ENCODE measurements around the gene UBA3.

UBA3 gene

GRCh38 chr3:69088063-69088462 lies 7.9 kb upstream of the UBA3 start:
- DNase-seq (no peak), ATAC-seq (no peak)
- Mint-ChIP-seq H3K27ac (peak overlapping the region; percentile 81 to 87), H3K4me3 (peak overlapping the region; percentile 81 to 90), H3K27me3 (no peaks in the 10 kb centered on the region), H3K4me1 (peaks cover 69% of the 10 kb centered on the region), H3K9me3 (no peaks in the 10 kb centered on the region)

- ATAC-seq (no peak), DNase-seq (no peak)
- no peaks in the 10 kb centered on the region for H3K9me3 Mint-ChIP-seq
- no peaks in the 10 kb centered on the region for H3K27me3 Mint-ChIP-seq
- peak overlapping the region; percentile 69 to 90 for H3K4me3 Mint-ChIP-seq
- no peak overlapping the region for H3K27ac Mint-ChIP-seq
- H3K4me1 Mint-ChIP-seq: peaks cover 69% of the 10 kb centered on the region
These were observed 7.0 kb upstream of the UBA3 start for GRCh38 chr3:69087030-69087791.

- peak; percentile 40 for ATAC-seq
- no peaks in the 10 kb centered on the region for H3K9me3 Mint-ChIP-seq
- peak overlapping the region; percentile 96 to 97 for H3K27ac Mint-ChIP-seq
- DNase-seq: peak; percentile 68 to 83
- H3K4me3 Mint-ChIP-seq: peak overlapping the region; percentile 89 to 95
- peaks cover 69% of the 10 kb centered on the region for H3K4me1 Mint-ChIP-seq
- no peaks in the 10 kb centered on the region for H3K27me3 Mint-ChIP-seq
These were observed 5.9 kb upstream of the UBA3 start for GRCh38 chr3:69085833-69086722.

GRCh38 chr3:69085168-69085832 lies 5.1 kb upstream of the UBA3 start:
- no peak for ATAC-seq
- peak overlapping the region; percentile 89 to 95 for H3K4me3 Mint-ChIP-seq
- no peaks in the 10 kb centered on the region for H3K9me3 Mint-ChIP-seq
- H3K4me1 Mint-ChIP-seq: peaks cover 68% of the 10 kb centered on the region
- peak overlapping the region; percentile 96 to 97 for H3K27ac Mint-ChIP-seq
- DNase-seq: no peak
- no peaks in the 10 kb centered on the region for H3K27me3 Mint-ChIP-seq

- H3K27ac Mint-ChIP-seq: peak within 1 kb of the TSS; percentile 96 to 97
- ATAC-seq (peak; percentile 74), DNase-seq (peak; percentile 87 to 94)
- H3K4me1 Mint-ChIP-seq: peaks cover 60% of the 10 kb centered on the region
- H3K4me3 Mint-ChIP-seq: peak within 1 kb of the TSS; percentile 89 to 95
- H3K27me3 Mint-ChIP-seq: no peaks in the 10 kb centered on the region
- H3K9me3 Mint-ChIP-seq: no peaks in the 10 kb centered on the region
These were observed 4.4 kb upstream of the UBA3 start, which contains the start of gene ARL6IP5 for GRCh38 chr3:69084326-69085167. ARL6IP5 (plus strand) TSS chr3:69084937; CDS start chr3:69085048, 111 bp downstream.

- ATAC-seq (peak; percentile 81), DNase-seq (peak; percentile 63 to 83)
- H3K27me3 Mint-ChIP-seq: no peaks in the 10 kb centered on the region
These were observed 2.6 kb upstream of the UBA3 start for GRCh38 chr3:69082805-69083204.

GRCh38 chr3:69082361-69082760 lies 2.2 kb upstream of the UBA3 start:
- Mint-ChIP-seq H3K4me3 (peak overlapping the region; percentile 73 to 95), H3K4me1 (peaks cover 63% of the 10 kb centered on the region), H3K27ac (peak overlapping the region; percentile 96), H3K9me3 (no peaks in the 10 kb centered on the region), H3K27me3 (no peaks in the 10 kb centered on the region)
- no peak for ATAC-seq
- DNase-seq: no peak

More at GRCh38 chr3:69082805-69083204, 2.6 kb upstream of the UBA3 start:
- Mint-ChIP-seq H3K27ac (peak overlapping the region; percentile 96), H3K4me3 (peak overlapping the region; percentile 73 to 95), H3K4me1 (peaks cover 59% of the 10 kb centered on the region), H3K9me3 (no peaks in the 10 kb centered on the region)

GRCh38 chr3:69081583-69082262 lies 1.6 kb upstream of the UBA3 start:
- DNase-seq (no peak), ATAC-seq (no peak)
- Mint-ChIP-seq H3K4me1 (peaks cover 66% of the 10 kb centered on the region), H3K9me3 (no peaks in the 10 kb centered on the region), H3K4me3 (peak overlapping the region; percentile 57 to 95), H3K27me3 (no peaks in the 10 kb centered on the region), H3K27ac (peak overlapping the region; percentile 96)

GRCh38 chr3:69079269-69080159 lies 651 bp downstream of the UBA3 start:
- Mint-ChIP-seq H3K4me3 (peak overlapping the region; percentile 84 to 95), H3K27me3 (no peaks in the 10 kb centered on the region), H3K9me3 (no peaks in the 10 kb centered on the region), H3K27ac (peak overlapping the region; percentile 63 to 89), H3K4me1 (peaks cover 69% of the 10 kb centered on the region)
- ATAC-seq (peak; percentile 16), DNase-seq (peak in 1 of 2 donors; percentile 20)

GRCh38 chr3:69072928-69073327 lies 7.2 kb downstream of the UBA3 start:
- ATAC-seq: peak; percentile 60
- Mint-ChIP-seq H3K4me3 (no peak overlapping the region), H3K4me1 (peaks cover 39% of the 10 kb centered on the region), H3K27ac (no peak overlapping the region), H3K9me3 (no peaks in the 10 kb centered on the region), H3K27me3 (no peaks in the 10 kb centered on the region)
- no peak for DNase-seq

GRCh38 chr3:69066121-69066520 lies 14.0 kb downstream of the UBA3 start:
- DNase-seq (no peak), ATAC-seq (peak; percentile 46)
- Mint-ChIP-seq H3K4me1 (peaks cover 37% of the 10 kb centered on the region), H3K27me3 (no peaks in the 10 kb centered on the region), H3K4me3 (peak overlapping the region in 1 of 2 donors; percentile 41), H3K9me3 (no peaks in the 10 kb centered on the region), H3K27ac (peak overlapping the region in 1 of 2 donors; percentile 73)

- peak overlapping the region; percentile 36 to 93 for H3K27ac Mint-ChIP-seq
- H3K4me1 Mint-ChIP-seq: peaks cover 31% of the 10 kb centered on the region
- ATAC-seq (peak; percentile 95), DNase-seq (peak in 1 of 2 donors; percentile 21)
- H3K4me3 Mint-ChIP-seq: peak overlapping the region; percentile 41 to 53
- no peaks in the 10 kb centered on the region for H3K9me3 Mint-ChIP-seq
- no peaks in the 10 kb centered on the region for H3K27me3 Mint-ChIP-seq
These were observed 14.7 kb downstream of the UBA3 start for GRCh38 chr3:69065318-69065964.

- Mint-ChIP-seq H3K9me3 (no peaks in the 10 kb centered on the region), H3K27me3 (no peaks in the 10 kb centered on the region), H3K4me3 (peak overlapping the region in 1 of 2 donors; percentile 35), H3K4me1 (peaks cover 45% of the 10 kb centered on the region), H3K27ac (peak overlapping the region in 1 of 2 donors; percentile 37)
- DNase-seq (no peak), ATAC-seq (no peak)
These were observed 16.5 kb downstream of the UBA3 start for GRCh38 chr3:69063636-69064035.

All from stimulated activated naive CD8-positive, alpha-beta T cell treated with anti-CD3 and anti-CD28 coated beads, Interleukin-15, amount 100 ng/mL, for 72 hours (primary cell).